A549 (cell line): ENCODE measurements around the gene MUC6. TPM values are rescaled to one million over a fixed set of nuclear protein-coding genes. Genes with fewer than 3 reads are reported as not detected.

Experiments
- ATAC-seq, 2 experiments: fragments of 200-7000 bp in 1 of 2; fragments of >200 bp in 1 of 2; cut with Nextera tagmentation in 1 of 2; cut with Tn5 transposase in 1 of 2; 3 replicates each; pipeline versions ENCODE4 v1.8.0 to v1.9.1; 2018 to 2020; ENCODE audit warnings: mild to moderate bottlenecking in 1 of 2, moderate library complexity in 1 of 2
- CTCF ChIA-PET: fragments of 300-600 bp; sonication (Branson Sonifier 250); formaldehyde crosslinking; extraction: SDS; loops from one replicate; lab custom pipeline; 2021; ENCODE audit warnings: antibody characterized with exemption, inconsistent platforms; lab: Yijun Ruan, JAX
- POLR2A ChIA-PET: fragments of 350-600 bp; formaldehyde crosslinking; extraction: SDS; loops from one replicate; lab custom pipeline; 2021; ENCODE audit warnings: antibody characterized with exemption, inconsistent platforms; lab: Yijun Ruan, JAX
- DNase-seq, 2 experiments: peaks; one replicate each; pipeline versions ENCODE4 v3.0.0 to v3.0.0-alpha.2; 2011 to 2016; ENCODE audit warnings: low read depth in 1 of 2, low spot score in 1 of 2
- FAIRE-seq: peaks from 2 replicates; lab custom pipeline; 2011; peaks lifted over from hg19 to GRCh38; lab: Jason Lieb, UNC
- H3K27ac ChIP-seq, 2 experiments: fragments of >200 bp; sonication (Bioruptor Twin); formaldehyde crosslinking; 3 replicates each; pipeline ENCODE4 v1.5.1; 2016 to 2017
- H3K4me1 ChIP-seq: fragments of >200 bp; sonication (Bioruptor Twin); formaldehyde crosslinking; 3 replicates; pipeline ENCODE4 v1.6.1; 2016
- H3K4me2 ChIP-seq: fragments of >200 bp; sonication (Bioruptor Twin); formaldehyde crosslinking; 3 replicates; pipeline ENCODE4 v1.6.1; 2016
- H3K4me3 ChIP-seq: fragments of >200 bp; sonication (Bioruptor Twin); formaldehyde crosslinking; 3 replicates; pipeline ENCODE4 v1.5.1; 2016
- H3K9me3 ChIP-seq: fragments of >200 bp; sonication (Bioruptor Twin); formaldehyde crosslinking; 3 replicates; pipeline ENCODE4 v1.6.1; 2016
- BHLHE40 ChIP-seq: IDR thresholded peaks from 2 replicates; pipeline ENCODE4 v1.6.1; 2012; ENCODE audit warnings: low read depth, low read length, inconsistent platforms
- EHMT2 ChIP-seq: fragments of 200-600 bp; sonication (generic); IDR thresholded peaks from 2 replicates; pipeline ENCODE4 v1.6.1; 2016; ENCODE audit warnings: antibody characterized with exemption, low read depth, mild to moderate bottlenecking, moderate library complexity
- FOSB ChIP-seq: fragments of 250-450 bp; sonication (Bioruptor Pico); IDR thresholded peaks from 2 replicates; pipeline ENCODE4 v1.5.0; 2020; ENCODE audit warnings: mild to moderate bottlenecking, moderate library complexity
- FOSL2 ChIP-seq, 2 experiments: fragments of 450-650 bp in 1 of 2; fragments of >200 bp in 1 of 2; sonication (Bioruptor Twin) in 1 of 2; formaldehyde crosslinking; IDR thresholded peaks; 2 replicates each; pipeline versions ENCODE4 v1.5.0 to v1.6.1; 2016 to 2020; ENCODE audit warnings: mild to moderate bottlenecking in 1 of 2, moderate library complexity in 1 of 2
- HEYL ChIP-seq: fragments of 250-450 bp; sonication (Bioruptor Pico); IDR thresholded peaks from 2 replicates; pipeline ENCODE4 v1.8.0; 2021; ENCODE audit warnings: mild to moderate bottlenecking, moderate library complexity
- HOXA7 ChIP-seq: fragments of 250-450 bp; sonication (Bioruptor Pico); IDR thresholded peaks from 2 replicates; pipeline ENCODE4 v1.5.0; 2020; ENCODE audit warnings: mild to moderate bottlenecking, moderate library complexity
- HOXB13 ChIP-seq: fragments of 250-450 bp; sonication (Bioruptor Pico); IDR thresholded peaks from 2 replicates; pipeline ENCODE4 v1.5.0; 2020; ENCODE audit warnings: low read depth, mild to moderate bottlenecking, moderate library complexity
- JUN ChIP-seq, 2 experiments: fragments of >200 bp; sonication (Bioruptor Twin); formaldehyde crosslinking; IDR thresholded peaks; 2 replicates in 1 of 2; 3 replicates in 1 of 2; pipeline ENCODE4 v1.6.1; 2016 to 2017
- KDM1A ChIP-seq: fragments of 200-600 bp; sonication (generic); IDR thresholded peaks from 2 replicates; pipeline ENCODE4 v1.6.1; 2016; ENCODE audit warnings: low read depth, mild to moderate bottlenecking
- KDM5A ChIP-seq: fragments of 200-600 bp; sonication (generic); IDR thresholded peaks from 2 replicates; pipeline ENCODE4 v1.6.1; 2016; ENCODE audit warnings: antibody characterized with exemption, mild to moderate bottlenecking
- MAZ ChIP-seq: fragments of 150-350 bp; IDR thresholded peaks from 2 replicates; pipeline ENCODE4 v1.6.1; 2014; ENCODE audit warnings: antibody characterized with exemption, low read depth, low read length, borderline replicate concordance
- MYC ChIP-seq: IDR thresholded peaks from 2 replicates; pipeline ENCODE4 v1.6.1; 2012; ENCODE audit warnings: mild to moderate bottlenecking, inconsistent platforms, low read length, improper control_type of control experiment, borderline replicate concordance
- NFE2L2 ChIP-seq: fragments of 150-350 bp; conservative IDR thresholded peaks from 2 replicates; pipeline ENCODE4 v1.6.1; 2014; ENCODE audit warnings: low read length
- RCOR1 ChIP-seq: fragments of 150-350 bp; IDR thresholded peaks from 2 replicates; pipeline ENCODE4 v1.6.1; 2014; ENCODE audit warnings: antibody characterized with exemption, low read length, low read depth
- REST ChIP-seq: fragments of 200-600 bp; sonication (generic); IDR thresholded peaks from 2 replicates; pipeline ENCODE4 v1.6.1; 2016; ENCODE audit warnings: antibody characterized with exemption, mild to moderate bottlenecking, moderate library complexity
- RFX5 ChIP-seq: fragments of 450-650 bp; IDR thresholded peaks from 2 replicates; pipeline ENCODE4 v1.7.1; 2014; ENCODE audit warnings: antibody characterized with exemption, mild to moderate bottlenecking, moderate library complexity
- RNF2 ChIP-seq: fragments of 200-600 bp; sonication (generic); IDR thresholded peaks from 2 replicates; pipeline ENCODE4 v1.6.1; 2016; ENCODE audit warnings: low read depth, mild to moderate bottlenecking, antibody characterized with exemption, moderate library complexity, borderline replicate concordance
- SMC3 ChIP-seq: fragments of >200 bp; sonication (Bioruptor Twin); formaldehyde crosslinking; IDR thresholded peaks from 3 replicates; pipeline ENCODE4 v1.6.1; 2018; ENCODE audit warnings: inconsistent platforms
- TP53 ChIP-seq: fragments of 250-450 bp; sonication (Bioruptor Pico); IDR thresholded peaks from 2 replicates; pipeline ENCODE4 v1.5.0; 2021; ENCODE audit warnings: mild to moderate bottlenecking, moderate library complexity
- USF2 ChIP-seq: fragments of 450-650 bp; IDR thresholded peaks from 2 replicates; pipeline ENCODE4 v1.6.1; 2014; ENCODE audit warnings: antibody characterized with exemption
- ZNF302 ChIP-seq: fragments of 250-450 bp; sonication (Bioruptor Pico); IDR thresholded peaks from 2 replicates; pipeline ENCODE4 v1.9.0; 2021; ENCODE audit warnings: inconsistent platforms, mild to moderate bottlenecking, moderate library complexity
- ZSCAN20 ChIP-seq: fragments of 250-450 bp; sonication (Bioruptor Pico); IDR thresholded peaks from 2 replicates; pipeline ENCODE4 v1.8.0; 2022; ENCODE audit warnings: mild to moderate bottlenecking, moderate library complexity
- WGBS: methylation state at CpG from one replicate; pipeline ENCODE4 v1.1.6; 2017; ENCODE audit errors: missing lambda C conversion rate; 5-methylcytosine and 5-hydroxymethylcytosine counted together
- polyA plus RNA-seq, 4 experiments: library from polyadenylated mRNA; depleted of rRNA in 3 of 4; stranded (reverse); fragments of >200 nt; fragmentation: RNase III in 1 of 4; extraction: RNeasy Plus Mini Kit Qiagen cat#74134 plus additional on column Dnase treatment in 1 of 4; gene quantifications; 2 replicates in 3 of 4; 3 replicates in 1 of 4; pipeline ENCODE4 v1.2.3, GENCODE V29; 2011 to 2017
- TF ChIP-seq, protein P1 (sequence below): fragments of 250-450 bp; sonication (Bioruptor Pico); IDR thresholded peaks from 2 replicates; pipeline ENCODE4 v1.5.0; 2021; ENCODE audit warnings: mild to moderate bottlenecking, moderate library complexity, borderline replicate concordance
- TF ChIP-seq, protein P2 (sequence below): IDR thresholded peaks from 2 replicates; pipeline ENCODE4 v1.6.1; 2012
- TF ChIP-seq, protein P3 (sequence below): fragments of >200 bp; sonication (Bioruptor Twin); formaldehyde crosslinking; IDR thresholded peaks from 2 replicates; pipeline ENCODE4 v1.6.1; 2016

MUC6 gene
- polyA plus RNA-seq, 2 of the 4 experiments (the other 2 are of a cell fraction), result not detected

GRCh38 chr11:992577-992976 lies 43.9 kb downstream of the MUC6 start (continued):
- TF ChIP-seq, protein P1, sequence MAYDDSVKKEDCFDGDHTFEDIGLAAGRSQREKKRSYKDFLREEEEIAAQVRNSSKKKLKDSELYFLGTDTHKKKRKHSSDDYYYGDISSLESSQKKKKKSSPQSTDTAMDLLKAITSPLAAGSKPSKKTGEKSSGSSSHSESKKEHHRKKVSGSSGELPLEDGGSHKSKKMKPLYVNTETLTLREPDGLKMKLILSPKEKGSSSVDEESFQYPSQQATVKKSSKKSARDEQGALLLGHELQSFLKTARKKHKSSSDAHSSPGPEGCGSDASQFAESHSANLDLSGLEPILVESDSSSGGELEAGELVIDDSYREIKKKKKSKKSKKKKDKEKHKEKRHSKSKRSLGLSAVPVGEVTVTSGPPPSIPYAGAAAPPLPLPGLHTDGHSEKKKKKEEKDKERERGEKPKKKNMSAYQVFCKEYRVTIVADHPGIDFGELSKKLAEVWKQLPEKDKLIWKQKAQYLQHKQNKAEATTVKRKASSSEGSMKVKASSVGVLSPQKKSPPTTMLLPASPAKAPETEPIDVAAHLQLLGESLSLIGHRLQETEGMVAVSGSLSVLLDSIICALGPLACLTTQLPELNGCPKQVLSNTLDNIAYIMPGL (CRISPR knock-in tag), result no peak
- no peak for TF ChIP-seq RNF2

GRCh38 chr11:991711-992307 lies 44.7 kb downstream of the MUC6 start:
- no peak overlapping the region for H3K27ac ChIP-seq
- H3K4me2 ChIP-seq, result no peak overlapping the region
- no peak for ATAC-seq
- ChIA-PET CTCF (interaction anchor here (1.1 kb wide), 1 partner anchor 60 kb away, joined by 3 read pairs; no protein-coding TSS in a partner anchor), POLR2A (no interaction called here)
- no peak for FAIRE-seq
- H3K9me3 ChIP-seq, result no peaks in the 10 kb centered on the region
- 89% methylated on average over 22 of the region's 24 CpGs for WGBS
- no peak for DNase-seq
- no peaks in the 10 kb centered on the region for H3K4me1 ChIP-seq
- no peak overlapping the region for H3K4me3 ChIP-seq
- TF ChIP-seq HEYL (CRISPR knock-in tag) (no peak), ZSCAN20 (CRISPR knock-in tag) (no peak), RCOR1 (no peak), HOXA7 (CRISPR knock-in tag) (no peak), NFE2L2 (no peak), EHMT2 (no peak), SMC3 (no peak), KDM5A (no peak), FOSB (no peak), USF2 (no peak), KDM1A (no peak), JUN (IDR thresholded peaks at IDR 0.05) (no peak), ZNF302 (CRISPR knock-in tag) (no peak), FOSL2 (IDR thresholded peaks at IDR 0.05) (no peak), FOSL2 (CRISPR knock-in tag; IDR thresholded peaks at IDR 0.05) (no peak)
- TF ChIP-seq, protein P2, sequence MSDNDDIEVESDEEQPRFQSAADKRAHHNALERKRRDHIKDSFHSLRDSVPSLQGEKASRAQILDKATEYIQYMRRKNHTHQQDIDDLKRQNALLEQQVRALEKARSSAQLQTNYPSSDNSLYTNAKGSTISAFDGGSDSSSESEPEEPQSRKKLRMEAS, result no peak
- TF ChIP-seq, protein P1 (CRISPR knock-in tag), result no peak
- TF ChIP-seq, all 56 proteins: peak for 0

DNA sequence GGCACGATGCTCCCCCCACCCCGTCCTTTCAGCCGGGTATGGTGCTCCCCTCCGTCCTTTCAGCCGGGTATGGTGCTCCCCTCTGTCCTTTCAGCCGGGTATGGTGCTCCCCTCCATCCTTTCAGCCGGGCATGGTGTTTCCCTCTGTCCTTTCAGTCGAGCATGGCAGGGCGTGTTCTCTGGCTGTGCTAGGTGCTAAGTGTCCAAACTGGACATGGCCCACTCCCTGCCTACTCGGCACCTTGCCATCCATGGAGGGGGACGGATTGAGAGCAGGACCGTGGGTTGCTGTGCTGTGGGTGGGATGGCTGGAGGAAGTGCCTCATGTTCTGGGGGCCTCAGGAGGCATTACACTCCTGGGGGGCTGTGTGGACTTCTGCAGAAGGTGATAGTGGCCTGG lies 45.5 kb downstream of the MUC6 start:
- Histone ChIP-seq H3K27ac (no peak overlapping the region), H3K4me3 (no peak overlapping the region), H3K4me1 (no peaks in the 10 kb centered on the region), H3K9me3 (no peaks in the 10 kb centered on the region), H3K4me2 (no peak overlapping the region)
- WGBS, result 85% methylated on average over 12 of the region's 12 CpGs
- TF ChIP-seq RFX5 (no peak), REST (no peak), BHLHE40 (no peak), HOXB13 (CRISPR knock-in tag) (no peak), TP53 (no peak), MYC (no peak), MAZ (no peak)
- TF ChIP-seq, protein P3, sequence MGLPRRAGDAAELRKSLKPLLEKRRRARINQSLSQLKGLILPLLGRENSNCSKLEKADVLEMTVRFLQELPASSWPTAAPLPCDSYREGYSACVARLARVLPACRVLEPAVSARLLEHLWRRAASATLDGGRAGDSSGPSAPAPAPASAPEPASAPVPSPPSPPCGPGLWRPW, result no peak
- DNase-seq (no peak), ATAC-seq (no peak), FAIRE-seq (no peak)
- POLR2A ChIA-PET, result no interaction called here
- CTCF ChIA-PET, result no interaction called here
